CD4-positive, alpha-beta T cell treated with Interleukin-15 for 1 hour (primary cell): Measurements from ENCODE around the gene FRAT2.

ENCODE experiments used
- DNase-seq: peaks from one replicate; pipeline ENCODE4 v3.0.0-alpha.2; 2020

Gene FRAT2

GRCh38 chr10:97334370-97335175, at the start of gene FRAT2:
Gene FRAT2 (minus strand): TSS chr10:97334729. CDS start chr10:97334572, 157 bp downstream.
- DNase-seq, result peak; percentile 88

GRCh38 chr10:97384156-97384555, 49.6 kb upstream of the FRAT2 start:
- DNase-seq, result no peak

GRCh38 chr10:97383159-97383558, 48.6 kb upstream of the FRAT2 start:
- DNase-seq, result no peak

- no peak for DNase-seq
These were observed 47.1 kb upstream of the FRAT2 start for GRCh38 chr10:97381626-97382025.

GRCh38 chr10:97380516-97380915, 46.0 kb upstream of the FRAT2 start:
- no peak for DNase-seq

GRCh38 chr10:97378933-97379921, 44.7 kb upstream of the FRAT2 start:
- DNase-seq, result no peak

- DNase-seq, result peak; percentile 42
These were observed 41.9 kb upstream of the FRAT2 start for GRCh38 chr10:97376413-97376812.

- DNase-seq, result no peak
These were observed 38.9 kb upstream of the FRAT2 start for GRCh38 chr10:97373456-97373855.

- no peak for DNase-seq
These were observed 37.8 kb upstream of the FRAT2 start for GRCh38 chr10:97372233-97372875.

- no peak for DNase-seq
These were observed 37.2 kb upstream of the FRAT2 start for GRCh38 chr10:97371696-97372095.

GRCh38 chr10:97367126-97367649, 32.7 kb upstream of the FRAT2 start:
- no peak for DNase-seq

- no peak for DNase-seq
These were observed 32.0 kb upstream of the FRAT2 start for GRCh38 chr10:97366572-97366971.

GRCh38 chr10:97365761-97366351, 31.3 kb upstream of the FRAT2 start:
- no peak for DNase-seq

GRCh38 chr10:97363071-97363470, 28.5 kb upstream of the FRAT2 start:
- no peak for DNase-seq

GRCh38 chr10:97362310-97363033, 27.9 kb upstream of the FRAT2 start:
- DNase-seq, result no peak

- no peak for DNase-seq
These were observed 27.0 kb upstream of the FRAT2 start for GRCh38 chr10:97361537-97361901.

GRCh38 chr10:97360705-97361536, 26.4 kb upstream of the FRAT2 start:
- DNase-seq, result no peak

GRCh38 chr10:97358781-97359180, 24.3 kb upstream of the FRAT2 start:
- DNase-seq, result no peak

GRCh38 chr10:97358349-97358748, 23.8 kb upstream of the FRAT2 start:
- no peak for DNase-seq

GRCh38 chr10:97356918-97357317, 22.4 kb upstream of the FRAT2 start:
- no peak for DNase-seq

- DNase-seq, result no peak
These were observed 21.9 kb upstream of the FRAT2 start for GRCh38 chr10:97356318-97356914.
